GM10847 (cell line): ENCODE results near the gene KRT14.

Experiments
- POLR2A ChIP-seq: IDR thresholded peaks from 2 replicates; pipeline ENCODE4 v1.6.1; 2011; ENCODE audit not compliant: insufficient read length; ENCODE audit errors: extremely low read depth

The KRT14 gene

DNA sequence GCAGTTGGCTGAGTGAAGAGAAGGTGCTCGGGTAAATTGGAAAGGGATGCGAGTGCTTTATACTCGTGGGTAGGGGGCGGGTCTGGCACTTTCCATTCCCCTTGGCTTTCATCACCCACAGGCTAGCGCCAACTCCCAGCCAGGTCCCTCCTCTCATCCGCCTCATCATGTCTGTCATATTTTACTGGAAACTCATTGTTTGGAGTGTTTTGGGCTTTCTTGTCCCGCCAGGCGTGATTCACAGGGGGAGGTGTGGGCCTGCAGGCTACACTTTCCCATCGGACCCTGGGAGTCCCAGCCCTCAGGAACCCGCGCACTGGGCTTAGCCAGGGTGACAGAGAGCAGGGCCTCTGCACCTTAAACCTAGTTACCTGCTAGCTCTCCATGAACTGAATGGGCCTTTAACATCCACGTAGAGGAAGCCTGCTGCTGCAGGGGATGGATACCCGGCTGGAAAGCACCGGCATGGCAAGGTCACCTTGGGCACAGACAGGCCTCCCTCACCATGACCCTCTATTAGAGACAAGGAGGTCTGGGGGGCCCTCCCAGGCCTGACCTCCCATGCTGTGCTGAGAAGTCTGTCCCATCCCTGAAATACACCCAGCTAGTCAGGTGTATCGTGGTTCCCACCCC, at the start of gene KRT14:
Gene KRT14 (minus strand): TSS at position 33 of the 633 bp plus-strand sequence. CDS start 61 bp downstream, outside the sequence.
- no peak for TF ChIP-seq POLR2A

DNA sequence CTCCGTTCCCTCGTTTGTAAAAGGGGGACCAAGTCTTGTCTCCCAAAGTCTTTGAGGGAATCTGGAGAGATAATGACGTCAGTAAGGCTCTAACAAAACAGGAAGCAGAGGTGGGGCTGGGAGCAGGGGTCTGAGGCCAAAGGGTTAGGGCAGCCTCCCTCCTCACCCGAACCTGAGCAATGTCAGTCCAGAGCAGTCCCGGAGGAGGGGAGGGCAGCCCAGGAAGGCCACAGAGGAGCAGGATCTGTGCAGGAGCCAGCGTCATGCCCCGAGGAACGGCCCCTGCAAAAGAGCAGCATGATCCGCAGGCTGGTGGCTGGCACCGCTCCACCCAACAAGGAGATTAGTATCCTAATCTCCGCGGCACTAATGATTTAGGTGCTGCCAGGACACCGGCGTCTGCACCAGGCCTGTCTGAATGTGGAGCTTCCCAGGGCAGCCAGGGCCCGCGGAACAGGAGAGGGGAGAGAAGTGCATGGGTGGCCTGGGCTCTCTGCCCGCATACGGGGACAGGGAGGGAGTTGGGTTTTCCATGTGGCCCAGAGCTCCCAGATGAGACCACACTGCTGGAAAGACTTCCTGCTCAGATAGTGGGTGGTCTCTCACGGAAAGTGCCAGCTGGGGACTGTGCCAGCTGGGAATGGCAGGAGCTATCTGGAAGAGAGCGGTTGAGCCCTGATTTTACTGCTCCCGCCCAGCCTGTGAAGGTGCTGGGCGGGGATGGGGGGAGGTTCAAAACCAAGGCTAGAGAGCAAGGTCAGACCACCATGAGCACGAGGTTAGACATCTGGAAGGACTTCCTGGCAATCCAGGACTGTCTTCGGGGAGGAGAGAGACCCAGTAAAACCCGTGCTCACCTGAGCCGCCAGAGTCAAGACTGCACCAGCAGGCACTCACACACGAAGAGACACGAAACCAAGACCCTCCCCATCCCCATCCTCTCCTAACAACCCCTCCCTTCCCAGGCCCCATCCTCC, 48.7 kb upstream of the KRT14 start:
- TF ChIP-seq POLR2A, result no peak

DNA sequence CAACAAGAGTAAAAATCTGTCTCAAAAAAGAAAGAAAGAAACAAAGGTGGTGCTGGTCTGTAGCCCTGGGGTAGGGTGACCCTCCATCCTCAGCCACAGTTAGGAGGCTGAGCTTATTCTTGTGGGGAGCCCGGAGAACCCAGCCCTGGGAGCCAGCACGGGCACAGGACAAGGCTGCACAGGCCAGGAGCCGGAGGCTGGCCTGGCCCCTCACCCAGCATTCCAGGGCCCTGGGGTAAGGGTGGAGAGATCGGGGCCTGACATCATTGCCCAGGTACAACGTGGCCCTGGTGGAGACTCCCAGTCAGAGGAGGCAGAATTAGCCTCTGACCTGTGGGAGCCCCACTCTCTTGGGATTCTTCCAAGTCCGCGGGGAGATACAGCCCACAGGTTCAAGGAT, 47.9 kb upstream of the KRT14 start:
- no peak for TF ChIP-seq POLR2A

DNA sequence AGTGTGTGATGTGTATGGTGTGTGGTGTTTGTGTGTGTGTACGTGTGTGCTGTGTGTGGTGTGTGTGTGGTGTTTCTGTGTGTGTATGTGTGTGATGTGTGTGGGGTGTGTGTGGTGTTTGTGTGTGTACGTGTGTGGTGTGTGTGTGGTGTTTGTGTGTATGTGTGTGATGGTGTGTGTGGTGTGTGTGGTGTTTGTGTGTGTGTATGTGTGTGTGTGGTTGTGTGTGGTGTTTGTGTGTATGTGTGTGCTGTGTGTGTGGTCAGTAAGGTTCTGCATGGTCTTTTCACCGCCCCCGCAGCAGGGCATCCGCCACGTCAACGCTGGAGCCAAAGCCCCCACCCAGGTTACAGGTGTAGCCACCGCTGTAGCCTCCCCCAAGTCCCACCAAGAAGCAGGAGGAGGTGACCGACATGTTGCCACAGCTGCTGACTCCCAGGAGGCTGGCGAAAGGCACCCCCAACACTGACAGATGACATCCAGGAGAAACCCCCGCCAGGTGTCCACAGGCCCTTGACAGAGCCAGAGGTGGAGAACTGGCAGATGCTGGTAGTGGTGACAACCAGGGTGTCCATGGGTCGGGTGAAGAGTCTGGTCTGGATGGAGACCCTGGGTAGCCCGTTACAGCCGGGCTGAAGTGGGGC, 47.0 kb upstream of the KRT14 start:
- TF ChIP-seq POLR2A, result no peak

DNA sequence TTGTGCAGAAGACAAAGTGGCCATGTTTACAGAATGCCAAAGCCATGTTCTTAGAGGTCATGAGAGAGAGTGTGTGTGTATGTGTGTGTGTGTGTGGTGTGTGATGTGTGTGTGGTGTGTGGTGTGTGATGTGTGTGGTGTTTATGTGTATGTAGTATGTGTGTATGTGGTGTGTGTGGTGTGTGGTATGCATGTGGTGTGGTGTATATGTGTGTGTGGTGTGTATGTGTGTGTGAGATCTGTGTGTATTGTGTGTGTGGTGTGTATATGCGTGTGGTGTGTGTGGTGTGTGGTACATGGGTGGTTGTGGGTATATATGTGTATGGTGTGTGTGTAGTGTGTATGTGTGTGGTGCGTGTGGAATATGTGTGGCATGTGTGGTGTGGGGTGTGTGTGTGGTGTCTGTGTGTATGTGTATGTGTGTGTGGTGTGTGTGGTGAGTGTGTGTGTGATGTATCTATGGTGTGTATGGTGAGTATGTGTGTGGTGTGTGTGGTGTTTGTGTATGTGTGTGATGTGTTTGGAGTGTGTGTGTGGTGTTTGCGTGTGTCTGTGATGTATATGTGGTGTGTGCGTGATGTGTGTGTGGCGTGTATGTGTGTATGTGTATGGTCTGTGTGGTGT, 45.9 kb upstream of the KRT14 start:
- no peak for TF ChIP-seq POLR2A

DNA sequence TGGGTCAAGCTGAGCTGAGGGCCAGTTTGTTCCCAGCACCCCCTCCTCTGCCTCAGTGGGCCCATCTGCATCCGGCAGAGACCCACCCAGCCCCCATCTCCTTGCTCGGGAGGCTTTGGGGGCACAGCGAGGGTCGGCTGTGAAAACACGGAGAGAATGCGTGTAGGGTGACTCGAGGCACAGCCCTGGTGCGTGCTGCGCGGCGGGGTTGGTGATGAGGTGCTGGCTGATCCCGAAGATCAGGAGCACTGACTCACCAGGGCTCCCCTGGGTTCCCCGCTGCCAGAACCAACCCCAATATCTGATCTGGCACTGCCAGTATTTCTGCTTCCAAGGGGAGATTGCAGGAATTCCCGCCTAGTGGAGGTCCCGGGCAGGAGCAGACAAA, 45.2 kb upstream of the KRT14 start:
- no peak for TF ChIP-seq POLR2A

DNA sequence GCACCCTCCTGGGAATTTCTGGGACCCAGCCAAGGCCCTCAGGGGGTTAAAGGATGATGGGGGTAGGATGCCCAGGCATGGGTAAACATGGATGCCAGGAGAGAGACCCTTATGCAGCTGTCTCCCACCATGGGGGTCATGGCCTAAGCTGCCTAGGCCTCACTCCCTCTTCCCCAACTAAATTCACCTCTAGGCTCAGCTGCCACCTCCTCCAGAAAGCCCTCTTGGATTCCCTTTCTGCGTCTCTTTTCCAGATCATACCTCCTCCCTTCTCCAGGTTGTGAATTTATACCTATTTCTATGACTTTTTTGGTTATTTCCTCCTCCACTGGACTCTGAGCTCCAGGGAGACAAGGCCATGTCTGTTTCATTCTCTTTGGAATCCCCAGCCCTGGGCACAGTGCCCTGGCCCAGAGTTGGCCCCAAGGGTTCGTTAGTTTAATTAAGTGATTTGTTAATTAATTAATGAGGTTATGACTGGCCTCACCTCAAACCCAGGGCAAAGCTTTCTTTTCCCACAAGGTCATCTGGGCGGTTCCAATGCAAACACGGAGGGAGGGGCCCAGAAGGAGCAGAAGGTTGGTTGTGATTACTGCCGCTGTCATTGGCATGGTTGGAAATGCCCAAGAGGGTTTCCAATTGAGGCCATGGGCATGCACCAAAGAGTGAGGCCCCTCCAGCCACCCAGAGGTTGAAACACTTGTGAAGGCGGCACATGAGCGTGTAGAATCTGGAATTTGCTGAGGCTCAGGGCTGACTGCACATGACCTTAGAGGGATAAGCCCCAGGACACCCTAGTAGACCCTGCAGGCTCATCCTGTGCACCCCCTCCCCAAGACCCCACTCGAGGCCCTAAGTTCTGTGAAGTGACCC, 44.6 kb upstream of the KRT14 start:
- no peak for TF ChIP-seq POLR2A

DNA sequence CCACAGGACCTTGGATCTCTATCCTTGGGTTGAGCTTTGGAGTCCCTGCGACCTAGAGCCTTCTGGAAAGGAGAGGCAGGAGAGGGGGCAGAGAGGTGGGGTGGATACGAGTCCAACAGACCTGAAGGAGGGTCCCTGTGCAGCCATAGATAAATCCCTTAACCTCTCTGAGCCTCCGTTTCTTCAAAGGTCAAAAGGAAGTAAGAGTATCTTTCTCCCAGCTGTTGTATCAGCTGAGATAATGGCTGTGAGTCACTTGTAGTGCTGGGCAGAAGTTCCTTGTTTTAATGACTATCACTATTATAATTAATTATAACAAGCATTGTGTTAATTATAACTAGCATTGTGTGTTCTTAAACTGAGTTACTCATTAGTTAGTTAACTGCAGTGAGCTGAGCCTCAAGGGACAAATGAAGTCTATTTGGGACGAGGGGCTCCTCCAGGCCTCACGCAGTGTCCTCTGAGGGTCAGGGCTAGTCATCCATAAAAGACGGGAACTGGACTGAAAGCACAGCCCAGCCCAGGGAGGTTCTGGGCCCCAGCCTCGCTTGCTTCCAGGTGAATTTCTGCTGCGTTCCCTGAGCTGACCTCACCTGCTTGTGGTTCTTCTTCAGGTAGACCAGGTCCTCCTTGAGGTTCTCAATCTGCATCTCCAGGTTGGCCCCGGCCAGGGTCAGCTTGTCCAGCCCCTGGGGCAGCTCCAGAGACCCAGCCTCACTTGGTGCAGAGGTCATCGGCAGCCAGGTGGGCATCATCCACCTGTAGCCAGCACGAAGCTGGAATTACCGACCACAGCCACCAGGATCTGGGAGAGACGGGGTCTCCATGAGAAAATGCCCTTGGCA, 43.4 kb upstream of the KRT14 start:
- TF ChIP-seq POLR2A, result no peak

DNA sequence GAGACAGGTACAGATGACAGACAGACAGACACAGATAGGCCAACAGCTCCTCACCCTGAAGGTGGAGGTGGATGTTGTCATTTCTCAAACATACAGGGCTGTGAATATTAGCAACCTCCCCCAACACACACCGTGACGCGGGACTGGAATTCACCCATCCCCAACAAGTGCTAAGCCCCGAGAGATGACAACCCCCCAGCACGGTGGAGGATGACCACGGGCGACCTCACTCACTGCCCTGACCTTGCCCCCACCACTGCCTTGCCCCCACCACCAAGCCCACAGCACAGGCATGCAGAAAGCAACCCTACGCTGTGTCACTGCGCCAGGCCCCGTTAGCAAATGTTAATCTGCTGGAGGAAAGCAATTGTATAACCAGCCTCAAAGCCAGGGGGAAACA, 42.6 kb upstream of the KRT14 start:
- no peak for TF ChIP-seq POLR2A

DNA sequence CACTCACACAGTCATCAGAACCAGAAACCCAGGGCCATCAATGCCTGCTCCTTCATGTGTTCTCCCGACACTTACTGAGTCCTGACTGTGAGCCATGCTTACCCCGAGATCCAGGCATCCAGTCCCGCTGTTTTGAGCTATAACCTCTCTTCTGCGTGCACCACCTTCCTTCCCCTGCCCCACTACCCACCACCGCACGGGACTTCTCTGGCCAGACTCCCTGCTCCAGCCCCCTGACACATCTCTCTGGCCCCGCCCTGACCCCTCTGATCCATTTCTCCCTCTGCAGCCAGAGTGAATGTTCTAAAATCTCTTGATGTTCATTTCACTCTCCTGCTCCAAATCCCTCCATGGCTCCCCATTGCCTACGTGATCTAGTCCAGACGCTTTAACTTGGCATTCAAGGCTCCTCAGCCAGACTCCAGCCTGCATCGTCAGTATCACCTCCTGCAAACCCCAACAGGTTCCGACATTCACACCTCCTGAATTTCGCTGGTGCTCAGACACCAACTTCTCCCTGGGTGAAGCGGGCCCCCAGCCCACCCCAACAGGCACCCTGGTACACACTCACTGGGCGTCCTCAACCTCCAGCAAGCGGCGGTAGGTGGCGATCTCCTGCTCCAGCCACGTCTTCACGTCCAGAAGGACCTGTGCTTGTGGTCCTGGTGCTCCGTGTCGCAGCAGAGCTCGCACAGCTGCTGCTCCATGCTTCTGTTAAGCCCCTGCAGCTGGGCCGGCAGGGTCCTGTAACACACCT, 40.8 kb upstream of the KRT14 start:
- TF ChIP-seq POLR2A, result no peak

DNA sequence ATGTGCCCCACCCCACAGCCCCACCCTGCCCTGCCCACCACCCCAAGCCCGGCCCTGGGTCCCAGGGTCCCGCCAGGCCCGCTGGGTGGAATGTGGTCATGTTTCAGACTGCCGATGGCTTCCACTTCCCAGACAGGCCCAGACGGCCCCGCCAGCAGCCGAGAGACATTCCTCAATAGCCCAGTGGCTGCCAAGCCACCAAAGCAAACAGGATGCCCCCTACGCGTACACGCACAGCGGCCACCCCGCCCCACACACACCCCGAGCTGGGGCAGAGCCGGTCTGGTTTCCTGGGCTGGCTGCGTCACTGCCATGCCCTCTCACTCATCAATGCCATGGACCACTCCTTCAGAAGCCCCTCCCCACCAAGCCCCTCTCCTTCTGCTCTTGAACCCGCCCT, 38.9 kb upstream of the KRT14 start:
- no peak for TF ChIP-seq POLR2A

DNA sequence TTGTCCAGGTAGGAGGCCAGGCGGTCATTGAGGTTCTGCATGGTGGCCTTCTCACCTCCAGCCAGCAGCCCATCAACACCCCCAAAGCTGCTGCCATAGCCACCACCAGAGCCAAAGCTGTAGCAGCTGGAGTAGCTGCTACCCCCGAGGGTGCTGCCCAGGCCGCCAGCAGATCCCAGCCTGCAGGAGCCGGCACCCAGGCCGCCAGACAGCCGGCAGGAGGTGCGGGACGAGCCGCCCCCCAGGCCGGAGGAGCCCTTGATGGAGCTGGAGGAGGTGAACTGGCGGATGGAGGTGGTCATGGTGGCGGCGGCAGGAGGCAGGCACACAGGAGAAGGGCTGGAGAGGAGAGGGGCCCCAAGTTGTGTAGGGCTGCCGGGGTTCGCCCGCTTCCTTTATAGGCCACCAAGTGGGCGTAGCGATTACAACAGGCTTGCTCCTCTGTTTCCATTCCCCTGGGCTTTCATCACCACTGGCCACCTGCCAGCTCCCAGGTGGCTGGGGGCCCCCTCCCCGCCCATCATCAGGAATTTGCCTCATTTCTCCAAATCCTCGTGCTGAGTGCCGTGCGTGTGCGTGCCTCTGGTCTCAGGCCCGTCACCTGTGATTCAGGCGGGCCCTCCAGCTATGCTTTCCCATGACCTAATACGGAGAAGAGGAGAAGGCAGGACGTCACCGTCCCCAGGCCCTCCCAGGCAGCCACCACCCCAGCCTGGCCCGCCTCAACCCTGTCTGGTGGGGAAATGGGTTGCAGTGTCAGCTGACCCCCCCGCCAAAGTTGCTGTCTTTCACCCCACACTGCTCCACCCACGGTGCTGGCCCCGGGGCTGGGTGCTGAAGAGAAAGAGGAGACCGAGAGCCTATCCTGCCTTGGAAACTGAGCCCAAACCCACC, 37.8 kb upstream of the KRT14 start, which contains the start of gene KRT17:
Gene KRT17 (minus strand): TSS at position 368 of the 894 bp plus-strand sequence. CDS start 66 bp downstream, at position 302.
- TF ChIP-seq POLR2A, result no peak
